OCI-LY1 (cell line): ENCODE results near the gene UGT1A5.

Source experiments
- CTCF ChIP-seq: fragments of 200-600 bp; sonication (generic), shearing (Covaris generic); IDR thresholded peaks from 2 replicates; pipeline ENCODE4 v1.5.1; 2017; ENCODE audit warnings: mild to moderate bottlenecking, antibody characterized with exemption, low read length, moderate library complexity, mixed read lengths
- EZH2 ChIP-seq: fragments of 200-600 bp; sonication (generic), shearing (Covaris generic); IDR thresholded peaks from 2 replicates; pipeline ENCODE4 v1.8.0; 2017; ENCODE audit warnings: borderline replicate concordance, mixed run types, mild to moderate bottlenecking, antibody characterized with exemption, low read length, moderate library complexity, mixed read lengths

GRCh38 chr2:233802132-233802815 lies 89.6 kb downstream of the UGT1A5 start:
- TF ChIP-seq EZH2 (no peak), CTCF (no peak)
